Uterus (tissue), 4 donors: ENCODE measurements around the gene ITIH5. TPM values are rescaled to one million over a fixed set of nuclear protein-coding genes. Genes with fewer than 3 reads are reported as not detected.

Experiments
- DNase-seq, 2 donors: peaks; one replicate each; pipeline ENCODE4 v3.0.0-alpha.2; 2019 to 2020
- H3K27ac ChIP-seq, 2 donors: fragments of 200-600 bp; sonication (generic); 1 replicate in 1 of 2; 2 replicates in 1 of 2; pipeline ENCODE4 v1.5.1; 2016 to 2018
- H3K27me3 ChIP-seq, 2 donors: fragments of 200-600 bp; sonication (generic); one replicate each; pipeline ENCODE4 v1.5.1; 2018 to 2019; ENCODE audit warnings: control low read depth in 1 of 2
- H3K36me3 ChIP-seq, 2 donors: fragments of 200-600 bp; sonication (generic); one replicate each; pipeline ENCODE4 v1.5.1; 2019; ENCODE audit warnings: control low read depth in 1 of 2
- H3K4me1 ChIP-seq, 2 donors: fragments of 200-600 bp; sonication (generic); one replicate each; pipeline ENCODE4 v1.5.1; 2018 to 2019; ENCODE audit warnings: control low read depth in 1 of 2
- H3K4me3 ChIP-seq, 2 donors: fragments of 200-600 bp; sonication (generic); 1 replicate in 1 of 2; 2 replicates in 1 of 2; pipeline ENCODE4 v1.5.1; 2018 to 2019; ENCODE audit warnings: mild to moderate bottlenecking in 1 of 2
- H3K9me3 ChIP-seq, 2 donors: fragments of 200-600 bp; sonication (generic); one replicate each; pipeline ENCODE4 v1.5.1; 2019; ENCODE audit warnings: control low read depth in 1 of 2
- CTCF ChIP-seq, 4 experiments: fragments of 200-600 bp in 2 of 4; fragments of 450-650 bp in 2 of 4; sonication (generic) in 2 of 4; IDR thresholded peaks; one replicate each; pipeline ENCODE4 v1.5.1; 2016 to 2019; ENCODE audit warnings: antibody characterized with exemption in 4 of 4, mild to moderate bottlenecking in 2 of 4, moderate library complexity in 1 of 4
- POLR2A ChIP-seq, 2 donors: fragments of 450-650 bp; IDR thresholded peaks; one replicate each; pipeline ENCODE4 v1.6.1; 2016; ENCODE audit warnings: antibody characterized with exemption in 2 of 2, mild to moderate bottlenecking in 1 of 2, moderate library complexity in 1 of 2
- intact Hi-C: fragments of 100-400 bp; cut with DNase I; formaldehyde crosslinking; loops from one replicate; pipeline ENCODE4 v1.15.1; 2023; ENCODE audit warnings: low total_unique reads
- total RNA-seq, 4 donors: library from RNA; depleted of rRNA in 3 of 4; stranded (reverse); fragments of >200 nt in 3 of 4; gene quantifications; one replicate each; pipeline versions ENCODE4 v1.1.0 to v1.2.4, GENCODE V29; 2014 to 2023
- donor health status: DM: yes; HTN: yes; CAD: no.

Gene ITIH5
- total RNA-seq, 4 donors from 2014 or later = 8.4 to 32.9 (median 16.9) TPM

DNA sequence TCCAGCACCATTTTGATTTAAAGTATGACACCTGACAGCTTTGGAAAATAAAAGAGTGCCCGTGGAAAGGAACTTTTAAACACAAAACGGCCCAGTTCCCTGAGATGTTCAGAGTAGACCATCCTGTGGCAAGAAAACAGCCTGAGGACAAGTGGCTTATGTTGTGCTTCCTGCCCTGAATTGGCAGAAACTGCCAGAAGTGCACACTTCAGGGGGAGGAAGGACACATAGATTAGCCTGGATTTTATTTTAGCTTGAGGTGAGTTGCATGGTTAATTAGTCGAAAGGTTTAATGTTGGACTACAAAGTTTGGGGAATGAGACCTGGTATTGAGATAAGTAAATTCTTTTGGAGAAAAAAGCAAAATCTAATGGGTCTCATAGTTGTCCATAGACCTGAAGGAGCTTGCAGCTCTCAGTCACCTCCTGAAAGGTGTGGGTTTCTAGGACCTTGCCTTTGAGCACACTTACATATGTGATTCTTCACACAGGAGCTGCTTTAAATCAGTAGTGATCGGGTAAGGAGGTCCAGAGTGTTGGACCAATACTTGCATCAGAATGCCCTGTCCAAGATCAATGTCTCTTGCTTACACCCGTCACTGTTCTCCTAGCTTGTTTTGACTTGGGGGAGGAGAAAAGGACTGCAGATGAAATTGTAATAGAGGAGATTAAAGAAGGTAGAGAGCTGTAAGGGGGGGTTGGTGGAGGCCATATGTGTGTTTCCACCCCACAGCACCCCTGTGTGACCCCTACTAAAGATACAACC lies 41.3 kb upstream of the ITIH5 start:
- TF ChIP-seq POLR2A (IDR thresholded peaks at IDR 0.05) (no peak), CTCF (IDR thresholded peaks at IDR 0.05) (no peak)
- intact Hi-C loops = no loop called here
- no peaks in the 10 kb centered on the region for H3K4me1 ChIP-seq
- no peaks in the 10 kb centered on the region for H3K36me3 ChIP-seq
- H3K4me3 ChIP-seq = no peak overlapping the region
- H3K27me3 ChIP-seq = no peaks in the 10 kb centered on the region
- no peaks in the 10 kb centered on the region for H3K9me3 ChIP-seq
- no peak overlapping the region for H3K27ac ChIP-seq
- DNase-seq = no peak

GRCh38 chr10:7707102-7707501 lies 40.3 kb upstream of the ITIH5 start:
- H3K4me3 ChIP-seq = no peak overlapping the region
- H3K4me1 ChIP-seq = no peaks in the 10 kb centered on the region
- H3K27me3 ChIP-seq = no peaks in the 10 kb centered on the region
- DNase-seq = no peak
- intact Hi-C loops = no loop called here
- H3K9me3 ChIP-seq = no peaks in the 10 kb centered on the region
- no peaks in the 10 kb centered on the region for H3K36me3 ChIP-seq
- H3K27ac ChIP-seq = no peak overlapping the region
- TF ChIP-seq CTCF (IDR thresholded peaks at IDR 0.05) = no peak
- TF ChIP-seq POLR2A (IDR thresholded peaks at IDR 0.05) = no peak

DNA sequence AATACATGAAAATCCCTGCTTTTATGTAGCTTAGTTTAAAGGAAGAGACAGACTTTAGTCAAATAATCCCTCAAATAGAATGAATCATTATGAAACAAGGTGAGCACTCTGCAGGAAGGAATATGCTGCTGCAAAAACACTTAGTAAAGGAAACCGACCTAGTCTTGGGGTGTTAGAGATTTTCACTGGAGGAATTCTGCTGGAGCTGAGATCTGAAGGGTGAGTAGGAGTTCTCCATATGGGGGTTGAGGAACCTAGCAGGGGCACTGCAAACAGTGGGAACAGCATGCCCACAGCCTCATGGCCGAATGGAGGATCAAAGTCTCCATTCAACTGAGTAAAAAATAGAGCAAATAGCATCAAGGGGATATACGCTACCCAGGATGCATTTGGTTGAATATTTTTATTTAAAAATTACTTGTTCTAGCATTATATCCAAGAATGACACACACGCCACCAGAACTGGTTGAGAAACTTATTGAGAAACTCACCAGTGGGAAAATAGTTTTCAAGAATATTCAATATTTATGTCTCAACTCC lies 39.8 kb upstream of the ITIH5 start:
- Histone ChIP-seq H3K36me3 (no peaks in the 10 kb centered on the region), H3K27ac (no peak overlapping the region), H3K4me3 (no peak overlapping the region), H3K4me1 (no peaks in the 10 kb centered on the region), H3K9me3 (no peaks in the 10 kb centered on the region), H3K27me3 (no peaks in the 10 kb centered on the region)
- intact Hi-C loops = no loop called here
- TF ChIP-seq POLR2A (IDR thresholded peaks at IDR 0.05) (no peak), CTCF (IDR thresholded peaks at IDR 0.05) (no peak)
- DNase-seq = no peak

DNA sequence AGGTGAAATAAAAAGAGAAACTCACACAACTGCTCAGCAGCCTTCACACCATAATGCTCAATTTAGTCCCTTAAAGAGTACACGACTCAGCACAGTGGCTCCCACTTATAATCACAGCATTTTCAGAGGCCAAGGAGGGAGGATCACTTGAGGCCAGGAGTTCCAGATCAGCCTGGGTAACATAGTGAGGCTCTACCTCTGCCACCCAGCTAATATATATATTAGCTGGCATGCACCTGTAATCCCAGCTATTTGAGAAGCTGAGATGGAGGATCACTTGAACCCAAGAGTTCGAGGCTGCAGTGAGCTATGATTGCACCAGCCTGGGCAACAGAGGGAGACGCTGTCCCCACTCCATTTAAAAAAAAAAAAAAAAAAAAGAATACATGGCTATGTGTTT lies 38.6 kb upstream of the ITIH5 start:
- no peaks in the 10 kb centered on the region for H3K27me3 ChIP-seq
- no peak overlapping the region for H3K27ac ChIP-seq
- no peaks in the 10 kb centered on the region for H3K9me3 ChIP-seq
- TF ChIP-seq CTCF (IDR thresholded peaks at IDR 0.05) = no peak
- TF ChIP-seq POLR2A (IDR thresholded peaks at IDR 0.05) = no peak
- H3K4me1 ChIP-seq = no peaks in the 10 kb centered on the region
- H3K36me3 ChIP-seq = no peaks in the 10 kb centered on the region
- intact Hi-C loops = no loop called here
- H3K4me3 ChIP-seq = no peak overlapping the region
- DNase-seq = no peak
